Measurements from ENCODE around the gene PAX5.
A peak's percentile ranks its signal among the peaks of the same experiment; 100 is the strongest.
"Not testable (repeated sequence)": the region's sequence is repeated elsewhere in the genome, so short reads cannot be mapped to it uniquely, and the experiment has no call there.

The PAX5 gene

GRCh38 chr9:37033682-37034304 lies at the start of gene PAX5:
PAX5 (minus strand) TSS chr9:37034268; CDS start chr9:37034031, 237 bp downstream.
- DNase-seq (ENCODE audit: low read depth, low spot score): no peak

GRCh38 chr9:37083654-37084053 lies 49.6 kb upstream of the PAX5 start:
- DNase-seq (ENCODE audit: low read depth, low spot score): no peak

GRCh38 chr9:37082214-37082765 lies 48.2 kb upstream of the PAX5 start:
- DNase-seq (ENCODE audit: low read depth, low spot score): no peak

- not testable (repeated sequence) for DNase-seq (ENCODE audit: low read depth, low spot score)
Observed at GRCh38 chr9:37081507-37081906, 47.4 kb upstream of the PAX5 start.

- DNase-seq (ENCODE audit: low read depth, low spot score): not testable (repeated sequence)
Observed at GRCh38 chr9:37080165-37080628, 46.1 kb upstream of the PAX5 start.

GRCh38 chr9:37079370-37080164 lies 45.5 kb upstream of the PAX5 start:
- peak; percentile 95 for DNase-seq (ENCODE audit: low read depth, low spot score)

GRCh38 chr9:37074790-37075189 lies 40.7 kb upstream of the PAX5 start:
- DNase-seq (ENCODE audit: low read depth, low spot score): not testable (repeated sequence)

GRCh38 chr9:37066139-37066725 lies 32.2 kb upstream of the PAX5 start:
- DNase-seq (ENCODE audit: low read depth, low spot score): no peak

- no peak for DNase-seq (ENCODE audit: low read depth, low spot score)
Observed at GRCh38 chr9:37062336-37062735, 28.3 kb upstream of the PAX5 start.

- peak; percentile 39 for DNase-seq (ENCODE audit: low read depth, low spot score)
Observed at GRCh38 chr9:37061768-37062167, 27.7 kb upstream of the PAX5 start.

GRCh38 chr9:37060833-37061232 lies 26.8 kb upstream of the PAX5 start:
- no peak for DNase-seq (ENCODE audit: low read depth, low spot score)

GRCh38 chr9:37056046-37056920 lies 22.2 kb upstream of the PAX5 start:
- DNase-seq (ENCODE audit: low read depth, low spot score): no peak

- DNase-seq (ENCODE audit: low read depth, low spot score): not testable (repeated sequence)
Observed at GRCh38 chr9:37054363-37054720, 20.3 kb upstream of the PAX5 start.

GRCh38 chr9:37053684-37054362 lies 19.8 kb upstream of the PAX5 start:
- no peak for DNase-seq (ENCODE audit: low read depth, low spot score)

- DNase-seq (ENCODE audit: low read depth, low spot score): no peak
Observed at GRCh38 chr9:37046683-37047082, 12.6 kb upstream of the PAX5 start.

- no peak for DNase-seq (ENCODE audit: low read depth, low spot score)
Observed at GRCh38 chr9:37042421-37042820, 8.4 kb upstream of the PAX5 start.

GRCh38 chr9:37040508-37041127 lies 6.5 kb upstream of the PAX5 start:
- DNase-seq (ENCODE audit: low read depth, low spot score): no peak

GRCh38 chr9:37038943-37039464 lies 4.9 kb upstream of the PAX5 start:
- DNase-seq (ENCODE audit: low read depth, low spot score): peak; percentile 7

- DNase-seq (ENCODE audit: low read depth, low spot score): peak; percentile 4
Observed at GRCh38 chr9:37038302-37038942, 4.4 kb upstream of the PAX5 start.

Measured in astrocyte of the hippocampus (primary cell).